Thymus (tissue), 14 donors: ENCODE results near the gene FGFBP3. TPM values are rescaled to one million over a fixed set of nuclear protein-coding genes. Genes with fewer than 3 reads are reported as not detected.

Source experiments
- DNase-seq, 9 donors: peaks; one replicate each; pipeline ENCODE4 v3.0.0-alpha.2; 2013; ENCODE audit warnings: low spot score in 9 of 9, low read depth in 6 of 9, missing footprints in 1 of 9
- H3K27ac ChIP-seq, 2 donors: one replicate each; pipeline ENCODE4 v1.5.1; 2013; ENCODE audit warnings: control low read depth in 1 of 2, low read depth in 1 of 2, low read length in 1 of 2, mild to moderate bottlenecking in 1 of 2, moderate library complexity in 1 of 2
- H3K27me3 ChIP-seq, 2 donors: one replicate each; pipeline ENCODE4 v1.5.1; 2013; ENCODE audit warnings: low read length in 1 of 2; ENCODE audit not compliant: control insufficient read depth in 2 of 2, insufficient read depth in 1 of 2
- H3K36me3 ChIP-seq, 2 donors: one replicate each; pipeline ENCODE4 v1.5.1; 2013; ENCODE audit warnings: low read length in 1 of 2, mild to moderate bottlenecking in 1 of 2, moderate library complexity in 1 of 2; ENCODE audit not compliant: control insufficient read depth in 2 of 2, insufficient read depth in 2 of 2
- H3K4me1 ChIP-seq, 2 donors: one replicate each; pipeline ENCODE4 v1.5.1; 2013; ENCODE audit warnings: low read length in 2 of 2; ENCODE audit not compliant: control insufficient read depth in 2 of 2, insufficient read depth in 2 of 2
- H3K4me3 ChIP-seq, 2 donors: one replicate each; pipeline ENCODE4 v1.5.1; 2013; ENCODE audit warnings: low read length in 2 of 2, control low read depth in 1 of 2, mild to moderate bottlenecking in 1 of 2
- H3K9me3 ChIP-seq, 2 donors: one replicate each; pipeline ENCODE4 v1.5.1; 2013; ENCODE audit warnings: low read length in 1 of 2, mild to moderate bottlenecking in 1 of 2; ENCODE audit not compliant: control insufficient read depth in 2 of 2, insufficient read depth in 1 of 2
- WGBS: extraction: QIAGEN DNeasy Blood & Tissue Kit; methylation state at CpG from one replicate; pipeline ENCODE4 v1.1.7; 2013; 5-methylcytosine and 5-hydroxymethylcytosine counted together
- long read RNA-seq, 10 donors: transcript quantifications; one replicate each; lab custom pipeline, GENCODE V29; 2026
- polyA plus RNA-seq: library from polyadenylated mRNA; stranded (reverse); fragments of 200-250 nt; gene quantifications from one replicate; pipeline ENCODE4 v1.2.3, GENCODE V29; 2013
- total RNA-seq: library from RNA; stranded (reverse); fragments of 120-200 nt; gene quantifications from one replicate; pipeline ENCODE4 v1.2.4, GENCODE V29; 2013
- donor health status: healthy.

Gene FGFBP3, protein sequence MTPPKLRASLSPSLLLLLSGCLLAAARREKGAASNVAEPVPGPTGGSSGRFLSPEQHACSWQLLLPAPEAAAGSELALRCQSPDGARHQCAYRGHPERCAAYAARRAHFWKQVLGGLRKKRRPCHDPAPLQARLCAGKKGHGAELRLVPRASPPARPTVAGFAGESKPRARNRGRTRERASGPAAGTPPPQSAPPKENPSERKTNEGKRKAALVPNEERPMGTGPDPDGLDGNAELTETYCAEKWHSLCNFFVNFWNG
- 0.52 TPM for total RNA-seq
- polyA plus RNA-seq, result 1.9 TPM
- long read RNA-seq, donor 1, result 0 reads
- long read RNA-seq, donor 2, result 0 reads
- long read RNA-seq, donor 3, result 0 reads
- long read RNA-seq, donor 4, result 0 reads
- long read RNA-seq, donor 5, result 0 reads
- long read RNA-seq, donor 6, result 0 reads
- long read RNA-seq, donor 7, result 0 reads
- long read RNA-seq, donor 8, result 0 reads
- long read RNA-seq, donor 9, result 0 reads
- long read RNA-seq, donor 10, result 0 reads

DNA sequence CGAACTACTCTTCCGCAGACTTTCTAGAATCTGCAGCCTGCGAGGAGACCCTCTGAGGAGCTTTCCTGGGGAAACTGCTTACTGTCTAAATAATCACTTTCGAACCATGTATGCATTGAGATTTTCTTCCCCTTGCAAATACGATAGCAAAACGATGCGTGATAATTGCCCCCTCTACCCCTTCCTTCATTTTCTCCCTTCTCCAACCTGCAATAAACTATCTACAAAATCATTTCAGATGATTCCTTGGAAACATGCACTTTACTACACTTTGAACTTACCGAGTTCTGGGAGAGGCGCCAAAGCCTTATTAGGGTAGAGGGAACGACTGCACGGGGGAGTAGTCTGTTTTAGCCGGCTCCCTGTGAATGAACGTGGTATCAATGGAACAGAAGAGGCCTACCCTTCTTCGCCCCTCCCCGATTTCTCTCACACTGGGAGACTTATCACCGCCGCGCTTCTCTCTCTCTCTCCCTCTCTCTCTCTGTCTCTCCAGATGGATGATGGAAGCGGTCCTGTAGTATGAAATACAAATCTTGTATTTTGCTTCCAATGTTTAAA, at the start of gene FGFBP3:
TSS of gene FGFBP3 (minus strand) at position 370 of the 561 bp plus-strand sequence. CDS start 517 bp downstream, outside the sequence.
- Histone ChIP-seq H3K4me1 (peaks cover 0 to 20% of the 10 kb centered on the region in 2 donors), H3K9me3 (peaks cover 0 to 2% of the 10 kb centered on the region in 2 donors), H3K36me3 (no peaks in the 10 kb centered on the region), H3K4me3 (peak within 1 kb of the TSS; percentile 66 to 73), H3K27me3 (peaks cover 3% of the 10 kb centered on the region in 2 donors), H3K27ac (peak within 1 kb of the TSS; percentile 14 to 88)
- DNase-seq, result peak in 4 of 9 donors; percentile 29 to 58 (median 36)
- under 1% methylated on average over 19 of the region's 19 CpGs for WGBS

DNA sequence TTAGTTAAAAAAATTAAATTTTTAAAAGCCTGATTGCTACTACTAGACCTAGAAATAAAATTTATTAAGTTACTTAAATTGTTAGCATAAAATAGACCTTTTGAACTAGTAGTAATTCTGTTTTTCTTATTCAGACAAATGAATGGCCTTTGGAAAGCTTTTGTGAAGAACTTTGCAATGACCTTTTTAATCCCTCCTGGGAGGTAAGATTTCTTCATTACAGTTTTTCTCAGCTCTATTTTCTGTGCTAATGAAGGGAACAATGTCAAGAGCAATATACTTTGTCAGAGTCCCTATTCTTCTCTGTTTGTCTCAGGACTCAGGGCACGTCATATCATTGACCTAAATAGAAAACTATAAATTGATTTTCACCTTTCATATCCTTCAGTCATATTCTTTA, 47.8 kb upstream of the FGFBP3 start:
- Histone ChIP-seq H3K4me3 (no peak overlapping the region), H3K4me1 (no peaks in the 10 kb centered on the region), H3K27me3 (no peaks in the 10 kb centered on the region), H3K9me3 (no peaks in the 10 kb centered on the region), H3K27ac (no peak overlapping the region), H3K36me3 (peaks cover 14 to 69% of the 10 kb centered on the region in 2 donors)
- DNase-seq, result no peak
- WGBS, result 100% methylated on average over 1 of the region's 1 CpG

GRCh38 chr10:91955114-91955513, 45.8 kb upstream of the FGFBP3 start:
- Histone ChIP-seq H3K4me1 (no peaks in the 10 kb centered on the region), H3K27ac (no peak overlapping the region), H3K36me3 (peaks cover 14 to 68% of the 10 kb centered on the region in 2 donors), H3K9me3 (no peaks in the 10 kb centered on the region), H3K27me3 (no peaks in the 10 kb centered on the region), H3K4me3 (no peak overlapping the region)
- over 99% methylated on average over 3 of the region's 3 CpGs for WGBS
- DNase-seq, result no peak

DNA sequence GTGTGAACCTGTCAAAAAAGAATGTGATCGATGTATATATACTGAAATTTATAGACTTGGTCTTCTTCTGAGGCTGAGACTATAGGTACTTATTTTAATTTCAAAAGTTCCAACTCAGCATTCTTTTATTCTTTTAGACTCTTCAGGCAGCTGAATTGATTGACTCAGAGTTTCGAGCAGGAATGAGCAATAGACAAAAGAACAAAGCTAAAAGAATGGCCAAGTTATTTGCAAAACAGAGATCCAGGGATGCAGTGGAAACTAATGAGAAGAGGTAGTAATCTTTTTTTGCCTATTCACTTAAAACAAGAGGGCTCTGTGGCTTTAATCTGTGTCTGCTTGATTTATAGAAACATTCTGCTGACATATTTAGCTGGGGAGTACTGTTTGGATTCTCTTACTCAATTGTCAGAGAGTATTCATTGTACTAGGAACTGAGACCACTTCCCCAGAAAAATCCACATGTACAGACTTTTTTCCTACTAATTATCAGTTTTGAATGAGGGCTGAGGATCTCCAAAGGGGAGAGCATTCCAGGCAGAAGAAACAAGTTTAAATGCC, 44.4 kb upstream of the FGFBP3 start:
- H3K36me3 ChIP-seq, result peaks cover 11 to 57% of the 10 kb centered on the region in 2 donors
- H3K4me3 ChIP-seq, result no peak overlapping the region
- no peaks in the 10 kb centered on the region for H3K27me3 ChIP-seq
- no peaks in the 10 kb centered on the region for H3K9me3 ChIP-seq
- no peak for DNase-seq
- over 99% methylated on average over 2 of the region's 2 CpGs for WGBS
- H3K4me1 ChIP-seq, result no peaks in the 10 kb centered on the region
- H3K27ac ChIP-seq, result no peak overlapping the region

GRCh38 chr10:91944880-91945630, 35.8 kb upstream of the FGFBP3 start:
- Histone ChIP-seq H3K4me1 (no peaks in the 10 kb centered on the region), H3K27ac (no peak overlapping the region), H3K9me3 (no peaks in the 10 kb centered on the region), H3K36me3 (peaks cover 5 to 19% of the 10 kb centered on the region in 2 donors), H3K27me3 (no peaks in the 10 kb centered on the region), H3K4me3 (no peak overlapping the region)
- no peak for DNase-seq
- 93% methylated on average over 5 of the region's 5 CpGs for WGBS

DNA sequence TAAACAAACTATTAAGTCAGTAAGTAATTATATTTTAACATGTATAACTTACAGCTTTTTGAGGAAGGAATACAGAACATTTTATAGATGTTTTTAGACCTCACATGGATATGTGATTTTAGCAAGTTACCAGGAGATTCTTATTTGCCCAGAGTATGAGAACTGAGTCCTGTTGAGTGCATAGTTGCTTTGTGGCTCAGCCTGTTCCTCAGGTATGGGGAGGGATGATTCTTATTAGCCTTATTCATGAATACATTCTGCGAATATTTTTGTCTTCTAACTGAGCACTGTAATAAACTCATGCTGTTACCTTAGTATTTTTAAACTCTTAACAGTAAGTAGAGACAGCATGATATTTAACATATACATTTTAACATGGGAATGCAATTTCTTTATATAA, 32.1 kb upstream of the FGFBP3 start:
- Histone ChIP-seq H3K27me3 (no peaks in the 10 kb centered on the region), H3K9me3 (no peaks in the 10 kb centered on the region), H3K36me3 (peaks cover 12 to 36% of the 10 kb centered on the region in 2 donors), H3K27ac (no peak overlapping the region), H3K4me1 (no peaks in the 10 kb centered on the region), H3K4me3 (no peak overlapping the region)
- no peak for DNase-seq
- WGBS, result 99% methylated on average over 1 of the region's 1 CpG

GRCh38 chr10:91939653-91940052, 30.4 kb upstream of the FGFBP3 start:
- 99% methylated on average over 4 of the region's 4 CpGs for WGBS
- Histone ChIP-seq H3K9me3 (no peaks in the 10 kb centered on the region), H3K36me3 (peaks cover 20 to 38% of the 10 kb centered on the region in 2 donors), H3K27me3 (no peaks in the 10 kb centered on the region), H3K4me3 (no peak overlapping the region), H3K27ac (no peak overlapping the region), H3K4me1 (no peaks in the 10 kb centered on the region)
- DNase-seq, result no peak

DNA sequence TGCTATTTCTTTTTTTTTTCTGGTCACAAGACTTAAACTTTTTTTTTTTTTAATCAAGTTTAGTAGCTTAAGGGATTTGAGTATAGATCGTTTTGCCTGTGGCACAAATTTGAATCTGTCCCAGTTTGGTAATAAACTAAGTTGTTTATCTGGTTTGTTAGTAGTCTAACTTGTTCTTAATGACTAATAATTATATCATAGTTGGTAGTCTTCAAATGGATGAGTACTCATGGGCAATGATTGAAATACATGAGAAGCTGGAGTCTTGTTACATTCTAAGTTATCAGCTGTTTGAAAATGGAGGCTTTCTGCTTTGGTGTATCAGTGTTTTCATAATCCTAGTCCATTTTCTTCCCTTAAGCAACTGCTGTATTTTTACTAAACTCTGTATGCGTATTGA, 26.6 kb upstream of the FGFBP3 start:
- 98% methylated on average over 2 of the region's 2 CpGs for WGBS
- Histone ChIP-seq H3K36me3 (peaks cover 14 to 49% of the 10 kb centered on the region in 2 donors), H3K27ac (no peak overlapping the region), H3K4me1 (no peaks in the 10 kb centered on the region), H3K4me3 (no peak overlapping the region), H3K27me3 (no peaks in the 10 kb centered on the region), H3K9me3 (no peaks in the 10 kb centered on the region)
- DNase-seq, result no peak
